H9 (cell line): ENCODE measurements around the gene GNPAT. TPM values are rescaled to one million over a fixed set of nuclear protein-coding genes. Genes with fewer than 3 reads are reported as not detected.

Source experiments
- DNase-seq: peaks from one replicate; pipeline ENCODE4 v3.0.0-alpha.2; 2017
- H2AFZ ChIP-seq: one replicate; pipeline ENCODE4 v1.6.1; 2013; ENCODE audit warnings: mild to moderate bottlenecking, low read length, control low read depth, moderate library complexity
- H2AK5ac ChIP-seq: 2 replicates; pipeline ENCODE4 v1.6.1; 2013; ENCODE audit warnings: low read length, control low read depth, mixed read lengths; ENCODE audit not compliant: insufficient read length
- H2BK120ac ChIP-seq: one replicate; pipeline ENCODE4 v1.6.1; 2013; ENCODE audit warnings: low read depth, mild to moderate bottlenecking, low read length, control low read depth, inconsistent platforms; ENCODE audit not compliant: poor library complexity, severe bottlenecking
- H2BK12ac ChIP-seq: 2 replicates; pipeline ENCODE4 v1.6.1; 2013; ENCODE audit warnings: low read length, control low read depth, mixed read lengths, low read depth; ENCODE audit not compliant: insufficient read length
- H2BK15ac ChIP-seq: 2 replicates; pipeline ENCODE4 v1.6.1; 2013; ENCODE audit warnings: low read depth, low read length, control low read depth
- H2BK20ac ChIP-seq: one replicate; pipeline ENCODE4 v1.6.1; 2013; ENCODE audit warnings: low read depth, mild to moderate bottlenecking, low read length, control low read depth, inconsistent platforms; ENCODE audit not compliant: poor library complexity, severe bottlenecking
- H2BK5ac ChIP-seq: 2 replicates; pipeline ENCODE4 v1.6.1; 2013; ENCODE audit warnings: low read length, control low read depth, mixed read lengths; ENCODE audit not compliant: insufficient read length
- H3K14ac ChIP-seq: 2 replicates; pipeline ENCODE4 v1.6.1; 2013; ENCODE audit warnings: low read length, control low read depth; ENCODE audit not compliant: insufficient read depth
- H3K18ac ChIP-seq: 2 replicates; pipeline ENCODE4 v1.6.1; 2013; ENCODE audit warnings: low read depth, mild to moderate bottlenecking, mixed read lengths, low read length, control low read depth; ENCODE audit not compliant: insufficient read length
- H3K23ac ChIP-seq: 2 replicates; pipeline ENCODE4 v1.6.1; 2013; ENCODE audit warnings: low read length, control low read depth, mixed read lengths, low read depth; ENCODE audit not compliant: insufficient read length
- H3K23me2 ChIP-seq: 2 replicates; pipeline ENCODE4 v1.6.1; 2013; ENCODE audit warnings: low read depth, mild to moderate bottlenecking, mixed read lengths, low read length, control low read depth; ENCODE audit not compliant: insufficient read length, poor library complexity, severe bottlenecking
- H3K27ac ChIP-seq: 2 replicates; pipeline ENCODE4 v1.5.1; 2013; ENCODE audit warnings: low read length, control low read depth, mixed read lengths, low read depth; ENCODE audit not compliant: insufficient read length
- H3K27me3 ChIP-seq: 2 replicates; pipeline ENCODE4 v1.6.1; 2013; ENCODE audit warnings: low read length, control low read depth, inconsistent platforms; ENCODE audit not compliant: insufficient read depth
- H3K4ac ChIP-seq: 2 replicates; pipeline ENCODE4 v1.6.1; 2013; ENCODE audit warnings: low read depth, mild to moderate bottlenecking, control low read depth, inconsistent platforms, low read length, moderate library complexity
- H3K4me1 ChIP-seq: 2 replicates; pipeline ENCODE4 v1.6.1; 2013; ENCODE audit warnings: low read length, control low read depth, inconsistent platforms; ENCODE audit not compliant: insufficient read depth
- H3K4me2 ChIP-seq: 2 replicates; pipeline ENCODE4 v1.6.1; 2013; ENCODE audit warnings: low read length, control low read depth, mixed read lengths; ENCODE audit not compliant: insufficient read length, insufficient read depth
- H3K56ac ChIP-seq: 2 replicates; pipeline ENCODE4 v1.6.1; 2013; ENCODE audit warnings: low read depth, mild to moderate bottlenecking, mixed read lengths, low read length, control low read depth; ENCODE audit not compliant: insufficient read length
- H3K79me1 ChIP-seq: 2 replicates; pipeline ENCODE4 v1.6.1; 2013; ENCODE audit warnings: low read depth, mild to moderate bottlenecking, moderate library complexity, low read length, control low read depth, inconsistent platforms; ENCODE audit not compliant: insufficient read depth, poor library complexity, severe bottlenecking
- H3K79me2 ChIP-seq: 2 replicates; pipeline ENCODE4 v1.6.1; 2013; ENCODE audit warnings: low read length, control low read depth, inconsistent platforms; ENCODE audit not compliant: insufficient read depth
- H3K9ac ChIP-seq: 2 replicates; pipeline ENCODE4 v1.6.1; 2013; ENCODE audit warnings: low read length, control low read depth, mixed read lengths; ENCODE audit not compliant: insufficient read length; ENCODE audit errors: extremely low read depth
- H3K9me3 ChIP-seq: one replicate; pipeline ENCODE4 v1.6.1; 2013; ENCODE audit warnings: low read depth, low read length, inconsistent platforms; ENCODE audit not compliant: control insufficient read depth
- H3T11ph ChIP-seq: one replicate; pipeline ENCODE4 v1.6.1; 2013; ENCODE audit warnings: mild to moderate bottlenecking, low read length, control low read depth, inconsistent platforms
- H4K20me1 ChIP-seq: one replicate; pipeline ENCODE4 v1.6.1; 2013; ENCODE audit not compliant: control insufficient read depth, insufficient read length, insufficient read depth
- H4K5ac ChIP-seq: 2 replicates; pipeline ENCODE4 v1.6.1; 2013; ENCODE audit warnings: low read depth, mild to moderate bottlenecking, mixed read lengths, low read length, control low read depth; ENCODE audit not compliant: insufficient read length
- H4K8ac ChIP-seq: replicated peaks from 2 replicates; pipeline ENCODE4 v1.6.1; 2013; ENCODE audit warnings: low read length, control low read depth, mixed read lengths, low read depth; ENCODE audit not compliant: insufficient read length
- H4K91ac ChIP-seq: 2 replicates; pipeline ENCODE4 v1.6.1; 2013; ENCODE audit warnings: low read depth, mild to moderate bottlenecking, moderate library complexity, mixed read lengths, low read length, control low read depth; ENCODE audit not compliant: insufficient read length
- H3K27ac Mint-ChIP-seq, 3 experiments: 2 replicates in 2 of 3; 3 replicates in 1 of 3; pipeline ENCODE4 v1.8.0; 2020 to 2021; ENCODE audit warnings: mixed read lengths in 3 of 3, mild to moderate bottlenecking in 1 of 3, moderate library complexity in 1 of 3
- H3K27me3 Mint-ChIP-seq: 2 replicates; pipeline ENCODE4 v1.8.0; 2021; ENCODE audit warnings: low read depth, mild to moderate bottlenecking, moderate library complexity, mixed read lengths
- H3K36me3 Mint-ChIP-seq, 3 experiments: 2 replicates in 2 of 3; 3 replicates in 1 of 3; pipeline ENCODE4 v1.8.0; 2020 to 2021; ENCODE audit warnings: low read depth in 3 of 3, mixed read lengths in 3 of 3; ENCODE audit not compliant: insufficient read depth in 1 of 3
- H3K4me1 Mint-ChIP-seq, 2 experiments: 2 replicates each; pipeline ENCODE4 v1.8.0; 2020; ENCODE audit warnings: mixed read lengths in 2 of 2
- H3K4me3 Mint-ChIP-seq, 2 experiments: 2 replicates in 1 of 2; 3 replicates in 1 of 2; pipeline ENCODE4 v1.8.0; 2020 to 2021; ENCODE audit warnings: mild to moderate bottlenecking in 2 of 2, mixed read lengths in 2 of 2, moderate library complexity in 1 of 2
- H3K9me3 Mint-ChIP-seq, 2 experiments: 2 replicates in 1 of 2; 3 replicates in 1 of 2; pipeline ENCODE4 v1.8.0; 2020; ENCODE audit warnings: mild to moderate bottlenecking in 2 of 2, mixed read lengths in 2 of 2, moderate library complexity in 1 of 2
- CTCF ChIP-seq: fragments of 200-600 bp; sonication (generic); conservative IDR thresholded peaks from 3 replicates; pipeline ENCODE4 v1.8.0; 2021; ENCODE audit warnings: antibody characterized with exemption, mild to moderate bottlenecking
- WGBS: extraction: QIAGEN DNeasy Blood & Tissue Kit; methylation state at CpG from one replicate; pipeline ENCODE4 v1.1.7; 2013; ENCODE audit warnings: missing lambda C conversion rate, low lambda C conversion rate, mixed read lengths; ENCODE audit not compliant: insufficient read length; ENCODE audit errors: extremely low coverage; 5-methylcytosine and 5-hydroxymethylcytosine counted together
- total RNA-seq: library from RNA; stranded (reverse); gene quantifications from 2 replicates; pipeline ENCODE4 v1.2.1, GENCODE V29; 2021

Gene GNPAT
- total RNA-seq, 1 experiment from 2014 or later = 38.1 TPM

DNA sequence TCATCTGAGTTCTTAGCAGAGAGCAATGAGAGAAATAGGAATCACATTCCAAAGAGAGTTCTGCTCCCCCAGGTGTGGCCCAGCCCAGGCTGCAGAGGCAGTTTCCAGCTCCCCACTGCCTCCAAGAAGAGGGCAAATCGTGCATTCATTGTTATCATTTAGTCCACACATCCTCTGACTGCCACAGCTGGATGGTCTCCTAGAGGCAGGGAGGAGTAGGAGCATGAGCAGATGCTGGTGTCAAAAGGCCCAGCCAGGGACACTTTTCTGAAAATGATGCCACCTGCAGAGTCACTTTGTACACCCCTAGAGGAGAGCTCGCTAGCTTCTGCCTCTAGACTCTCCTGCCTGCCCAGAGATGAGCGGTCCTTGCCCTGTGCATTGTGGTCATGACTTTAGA lies 33.6 kb upstream of the GNPAT start:
- WGBS = no CpG with 5 or more reads among the region's 3 CpGs
- H3K27me3 Mint-ChIP-seq = peaks cover 97% of the 10 kb centered on the region

More for the DNA sequence above, 33.6 kb upstream of the GNPAT start:
- H3K27ac ChIP-seq = no peak overlapping the region
- no peaks in the 10 kb centered on the region for H3K4me1 ChIP-seq
- no peak for DNase-seq
- H3K23ac ChIP-seq = no peak overlapping the region
- H2BK120ac ChIP-seq = no peak overlapping the region
- no peak overlapping the region for H3K18ac ChIP-seq
- H3K9me3 ChIP-seq = no peaks in the 10 kb centered on the region
- H3K56ac ChIP-seq = no peak overlapping the region
- Mint-ChIP-seq H3K27ac (no peak overlapping the region), H3K36me3 (no peaks in the 10 kb centered on the region), H3K9me3 (no peaks in the 10 kb centered on the region; a peak in 1 of 5 replicates), H3K4me1 (peaks cover 8 to 9% of the 10 kb centered on the region in 2 experiments), H3K4me3 (no peak overlapping the region)
- no peaks in the 10 kb centered on the region for H4K20me1 ChIP-seq
- peaks cover 12% of the 10 kb centered on the region; the same call in 1 of the 2 replicates for H3K27me3 ChIP-seq
- H2AFZ ChIP-seq = no peak overlapping the region
- no peaks in the 10 kb centered on the region for H3K79me1 ChIP-seq
- H2BK12ac ChIP-seq = no peak overlapping the region
- no peak overlapping the region for H3K4me2 ChIP-seq
- TF ChIP-seq CTCF = no peak
- no peak overlapping the region for H4K8ac ChIP-seq
- no peak overlapping the region for H3K4ac ChIP-seq
- no peaks in the 10 kb centered on the region for H3K79me2 ChIP-seq
- no peak overlapping the region for H2BK5ac ChIP-seq
- H3K23me2 ChIP-seq = no peaks in the 10 kb centered on the region
- H3K9ac ChIP-seq = no peak overlapping the region
- no peak overlapping the region for H3K14ac ChIP-seq
- H4K91ac ChIP-seq = no peak overlapping the region
- no peak overlapping the region for H3T11ph ChIP-seq
- H2AK5ac ChIP-seq = no peak overlapping the region
- H4K5ac ChIP-seq = no peak overlapping the region
- H2BK20ac ChIP-seq = no peak overlapping the region
- H2BK15ac ChIP-seq = no peak overlapping the region
